ENCODE measurements around the gene ME1.

ME1 gene

DNA sequence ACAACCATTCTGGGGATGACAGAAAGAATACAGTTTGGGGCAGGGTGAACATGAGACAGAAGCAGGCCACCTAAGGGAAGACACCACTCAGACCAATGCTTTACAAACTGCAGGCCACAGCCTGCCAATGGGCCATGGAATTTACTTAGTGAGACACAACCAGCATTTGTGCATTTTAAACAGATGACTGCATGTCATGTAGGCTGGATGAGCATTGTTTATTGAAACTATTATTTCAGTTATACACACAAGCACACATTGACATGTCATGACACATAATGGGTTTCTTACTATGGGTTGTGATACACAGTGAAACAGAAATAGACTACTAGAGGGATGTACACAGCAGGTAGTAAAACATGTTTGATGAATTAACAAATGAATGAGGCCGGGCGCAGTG, 245.8 kb downstream of the ME1 start:
- no peak for ATAC-seq

DNA sequence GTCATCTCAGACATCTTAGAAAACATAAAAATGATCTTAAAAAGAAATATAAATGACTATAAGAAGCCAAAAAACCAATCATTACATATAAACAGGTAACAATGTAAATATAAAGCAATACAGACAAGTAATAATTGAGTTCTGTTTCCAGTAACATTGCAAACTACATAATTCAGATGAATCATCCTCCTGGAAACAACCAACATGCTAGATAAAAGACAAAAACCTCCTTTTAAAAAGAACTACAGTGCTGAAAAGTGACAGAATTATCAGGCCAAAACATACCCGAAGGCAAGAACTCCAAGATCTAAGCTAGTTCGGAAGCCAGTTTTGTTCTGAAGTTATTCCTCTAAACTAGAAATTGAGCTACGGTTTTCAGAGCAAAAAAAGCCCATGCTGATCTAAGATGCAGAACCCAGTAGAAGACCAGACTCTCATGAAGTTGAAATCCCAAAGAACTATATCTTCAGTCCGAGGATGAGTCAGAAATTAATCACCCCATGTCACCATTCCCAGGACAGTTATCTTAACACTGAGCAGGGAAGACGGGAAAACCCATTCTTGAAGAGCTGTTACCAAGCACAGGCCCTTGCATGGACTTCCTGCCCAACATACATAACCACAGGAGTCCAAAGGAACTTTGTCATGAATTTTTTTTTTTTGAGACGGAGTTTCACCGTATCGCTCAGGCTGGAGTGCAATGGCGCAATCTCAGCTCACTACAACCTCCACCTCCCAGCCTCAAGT, 247.6 kb downstream of the ME1 start:
- no peak for ATAC-seq

DNA sequence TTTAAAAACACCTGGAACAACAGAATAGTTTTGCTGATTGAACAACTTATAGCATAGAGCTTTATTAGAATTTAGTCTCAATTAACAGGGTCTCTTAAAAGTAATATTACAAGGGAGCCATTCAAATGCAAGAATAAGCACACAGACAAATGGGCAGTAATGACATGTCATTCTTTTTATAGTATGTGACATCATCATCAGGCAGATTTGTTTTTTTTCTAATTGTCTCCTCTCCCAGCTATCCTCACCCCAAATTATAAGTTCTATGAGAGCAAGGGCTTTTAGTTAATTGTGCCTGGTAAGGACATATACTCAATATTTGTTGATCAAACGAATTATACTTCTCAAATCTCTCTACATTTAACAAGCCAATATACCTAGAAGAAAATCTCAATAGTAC, 248.7 kb downstream of the ME1 start:
- no peak for ATAC-seq

DNA sequence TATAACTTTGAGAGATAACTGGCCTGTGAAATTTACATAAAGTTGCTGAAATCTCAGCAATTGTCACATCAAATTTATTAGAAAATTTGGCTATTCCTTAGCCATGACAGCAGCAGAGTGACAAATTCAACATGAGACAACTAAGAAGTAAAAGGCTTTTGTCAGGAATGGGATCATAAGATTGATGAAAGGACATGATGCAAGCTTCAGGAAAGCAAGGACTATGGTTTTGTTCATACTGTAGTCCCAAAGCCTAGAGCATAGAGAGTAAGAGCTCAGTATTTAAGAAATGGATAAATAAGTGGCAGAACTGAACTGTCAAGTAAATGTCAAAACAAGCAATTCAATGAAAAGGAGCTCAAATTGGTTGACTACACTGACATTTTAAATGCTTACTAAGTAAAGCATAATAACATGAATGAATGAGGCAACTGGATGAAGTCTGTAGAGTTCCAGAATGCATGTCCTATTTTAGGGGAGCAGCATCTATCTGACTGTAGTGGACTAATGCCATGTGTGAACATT, 250.4 kb downstream of the ME1 start:
- ATAC-seq = no peak

DNA sequence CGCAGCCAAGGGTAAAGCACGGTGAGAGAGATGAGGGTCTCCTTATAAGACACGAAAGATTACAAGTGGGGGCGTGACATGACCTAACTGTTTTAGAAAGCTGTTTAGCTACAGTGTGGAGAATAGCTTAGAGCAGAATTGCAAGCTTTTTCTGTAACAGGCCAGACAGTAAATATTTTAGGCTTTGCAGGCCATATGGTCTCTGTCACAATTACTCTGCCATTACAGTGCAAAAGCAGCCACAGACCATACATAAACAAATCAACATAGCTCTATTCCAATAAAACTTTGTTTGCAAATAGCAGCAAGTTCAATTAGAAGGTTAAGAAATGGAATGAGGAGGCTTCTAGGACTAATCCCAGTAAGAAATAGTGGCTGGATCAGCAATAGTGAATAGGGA, 254.6 kb downstream of the ME1 start:
- ATAC-seq = no peak

DNA sequence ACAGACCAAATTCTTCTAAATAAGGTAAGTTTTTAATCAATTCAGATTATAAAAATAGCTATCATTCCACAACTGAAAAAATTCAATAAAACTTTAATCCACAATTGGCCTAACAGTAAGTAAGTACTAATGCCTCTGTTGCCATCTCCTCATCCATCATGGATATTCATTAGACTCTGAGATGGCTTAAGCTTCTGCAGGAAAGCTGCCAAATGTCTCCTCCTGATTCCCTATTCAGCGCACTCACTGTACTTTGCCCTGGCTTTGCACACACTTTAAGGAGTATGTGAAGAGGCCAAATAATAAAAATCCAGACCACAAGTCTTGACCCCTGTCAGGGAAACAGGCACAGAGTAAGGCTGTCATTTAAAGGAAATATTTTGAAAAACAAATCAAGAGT, 261.3 kb downstream of the ME1 start:
- no peak for ATAC-seq

DNA sequence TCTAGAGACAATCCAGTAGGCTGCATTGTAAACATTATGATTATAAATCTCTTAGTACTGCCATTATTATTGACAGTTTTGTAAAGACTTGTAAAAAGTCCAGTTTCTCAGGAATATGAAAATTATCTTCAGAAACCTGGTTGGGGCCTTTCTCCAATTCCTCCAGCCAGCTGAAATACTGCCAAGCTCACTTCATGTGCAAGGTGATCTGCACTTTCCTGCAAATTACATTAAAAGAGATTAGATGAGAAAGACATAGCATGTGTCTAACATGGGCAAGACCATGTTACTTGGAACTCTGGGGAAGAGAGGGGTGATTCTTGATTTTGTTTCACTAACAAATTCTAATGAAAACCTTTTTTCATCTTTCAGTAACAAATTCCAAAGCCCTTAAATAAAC, 261.7 kb downstream of the ME1 start:
- no peak for ATAC-seq

DNA sequence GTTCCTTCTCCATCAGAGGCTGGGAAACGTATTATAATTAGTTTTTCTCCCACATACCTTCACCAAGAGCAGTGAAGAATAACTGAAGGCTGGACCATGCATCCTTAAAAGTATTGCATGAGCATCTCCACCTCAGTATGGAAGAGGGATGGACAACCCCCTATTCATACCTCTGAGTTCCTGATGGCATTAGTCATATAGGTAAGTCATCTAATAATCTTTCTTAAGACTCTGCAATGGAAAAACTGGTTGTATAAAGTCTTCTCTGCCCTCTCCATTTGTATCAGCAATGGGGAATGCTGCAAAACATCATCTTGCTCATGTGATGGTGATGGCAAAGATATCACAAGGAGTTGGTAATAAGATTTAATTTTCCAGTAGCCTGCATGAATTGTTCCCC, 262.3 kb downstream of the ME1 start:
- no peak for ATAC-seq

DNA sequence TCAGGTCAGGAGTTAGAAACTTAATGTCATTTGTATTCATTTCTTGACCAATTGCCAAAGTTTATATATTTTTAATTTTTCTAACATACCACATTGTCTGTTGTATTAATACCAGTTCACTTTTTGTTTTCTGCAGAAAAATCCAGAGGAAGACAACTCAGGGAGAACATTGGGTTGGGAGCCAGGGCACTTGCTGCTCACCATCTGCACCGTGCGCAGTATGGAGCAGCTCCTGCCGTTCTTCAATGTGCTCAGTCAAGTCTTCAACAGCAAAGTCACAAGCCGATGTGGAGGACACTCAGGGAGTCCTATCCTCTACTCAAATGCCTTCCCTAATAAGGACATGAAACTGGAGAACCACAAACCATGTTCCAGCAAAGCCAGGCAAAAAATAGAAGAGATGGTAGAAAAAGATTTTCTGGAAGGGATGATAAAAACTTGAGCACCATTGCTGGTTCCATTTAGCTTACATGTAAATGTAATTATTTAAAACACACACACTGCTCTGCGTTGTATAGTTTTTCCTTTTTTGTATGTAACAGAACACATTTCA, 263.0 kb downstream of the ME1 start:
- ATAC-seq = no peak
